ENCODE measurements around the gene PNKP. TPM values are rescaled to one million over a fixed set of nuclear protein-coding genes. Genes with fewer than 3 reads are reported as not detected.

PNKP gene
- total and polyA plus RNA-seq, 10 donors = 36.6 to 203 (median 108) TPM

GRCh38 chr19:49887665-49888509, 20.5 kb upstream of the PNKP start:
- no peak for TF ChIP-seq CTCF (IDR thresholded peaks at IDR 0.05 in 8 of 11, conservative IDR thresholded peaks at IDR 0.05 in 3 of 11)
- TF ChIP-seq POLR2AphosphoS5 (IDR thresholded peaks at IDR 0.05) = peak in 2 of 3 donors; percentile 32 to 48
- H3K27ac ChIP-seq = peak overlapping the region in 3 of 8 donors; percentile 7 to 43 (median 21)
- intact Hi-C loops (cut with DNase I; ENCODE audit: low total_unique reads) = no loop called here
- peak; percentile 73 for DNase-seq
- H3K27me3 ChIP-seq (replicated peaks in 1 of 7) = peaks cover 0 to 10% (median 0%) of the 10 kb centered on the region in 7 donors
- peaks cover 0 to 41% (median 24%) of the 10 kb centered on the region in 6 donors for H3K4me1 ChIP-seq
- 74 to 91% (median 87%) methylated on average over 44 to 54 of the region's 54 CpGs for WGBS, 5 donors
- peaks cover 0 to 66% (median 30%) of the 10 kb centered on the region in 6 donors for H3K36me3 ChIP-seq
- H3K9me3 ChIP-seq = no peaks in the 10 kb centered on the region
- H3K4me3 ChIP-seq = no peak overlapping the region

- Histone ChIP-seq H3K27me3 (replicated peaks in 1 of 7) (peaks cover 0 to 10% (median 0%) of the 10 kb centered on the region in 7 donors), H3K9me3 (no peaks in the 10 kb centered on the region), H3K4me3 (no peak overlapping the region), H3K36me3 (peaks cover 0 to 73% (median 37%) of the 10 kb centered on the region in 6 donors), H3K27ac (peak overlapping the region in 6 of 8 donors; percentile 7 to 48 (median 20)), H3K4me1 (peaks cover 0 to 41% (median 24%) of the 10 kb centered on the region in 6 donors)
- DNase-seq = no peak
- no peak for TF ChIP-seq POLR2A (IDR thresholded peaks at IDR 0.05)
- TF ChIP-seq POLR2AphosphoS5 (IDR thresholded peaks at IDR 0.05) = peak in 2 of 3 donors; percentile 12 to 48
- intact Hi-C loops (cut with DNase I; ENCODE audit: low total_unique reads) = no loop called here
- WGBS, 5 donors = 53 to 76% (median 70%) methylated on average over 17 to 23 of the region's 23 CpGs
Measured at GRCh38 chr19:49887037-49887664, 19.8 kb upstream of the PNKP start.

- Histone ChIP-seq H3K27me3 (replicated peaks in 1 of 7) (no peaks in the 10 kb centered on the region), H3K4me1 (peaks cover 0 to 28% (median 15%) of the 10 kb centered on the region in 6 donors), H3K9me3 (no peaks in the 10 kb centered on the region), H3K4me3 (no peak overlapping the region), H3K27ac (no peak overlapping the region), H3K36me3 (peaks cover 9 to 97% (median 61%) of the 10 kb centered on the region in 6 donors)
- intact Hi-C loops (cut with DNase I; ENCODE audit: low total_unique reads) = no loop called here
- TF ChIP-seq POLR2AphosphoS5 (IDR thresholded peaks at IDR 0.05) (no peak), POLR2A (IDR thresholded peaks at IDR 0.05) (no peak), CTCF (IDR thresholded peaks at IDR 0.05 in 8 of 11, conservative IDR thresholded peaks at IDR 0.05 in 3 of 11) (no peak)
- 83 to 95% (median 93%) methylated on average over 3 of the region's 3 CpGs for WGBS, 5 donors
- DNase-seq = no peak
Measured at GRCh38 chr19:49884760-49885159, 17.4 kb upstream of the PNKP start.

- peaks cover 0 to 31% (median 15%) of the 10 kb centered on the region in 6 donors for H3K4me1 ChIP-seq
- H3K27me3 ChIP-seq (replicated peaks in 1 of 7) = no peaks in the 10 kb centered on the region
- no peak overlapping the region for H3K4me3 ChIP-seq
- no peaks in the 10 kb centered on the region for H3K9me3 ChIP-seq
- DNase-seq = peak; percentile 75
- no peak for TF ChIP-seq CTCF (IDR thresholded peaks at IDR 0.05 in 8 of 11, conservative IDR thresholded peaks at IDR 0.05 in 3 of 11)
- no peak for TF ChIP-seq POLR2A (IDR thresholded peaks at IDR 0.05)
- no peak for TF ChIP-seq POLR2AphosphoS5 (IDR thresholded peaks at IDR 0.05)
- WGBS, 5 donors = 83 to 96% (median 94%) methylated on average over 8 to 18 of the region's 18 CpGs
- peaks cover 9 to 100% (median 64%) of the 10 kb centered on the region in 6 donors for H3K36me3 ChIP-seq
- intact Hi-C loops (cut with DNase I; ENCODE audit: low total_unique reads) = no loop called here
- H3K27ac ChIP-seq = no peak overlapping the region
Measured at GRCh38 chr19:49884109-49884508, 16.7 kb upstream of the PNKP start.
